Erythroblast (primary cell): Measurements from ENCODE around the gene LRP1.

Experiments
- DNase-seq, 2 experiments: peaks; one replicate each; lab custom pipeline; 2025; lab: John Stamatoyannopoulos, UW
- GATA1 ChIP-seq: IDR thresholded peaks from 2 replicates; pipeline ENCODE4 v1.6.1; 2011; ENCODE audit warnings: low read depth, mild to moderate bottlenecking, control low read depth, low read length, moderate library complexity
- POLR2A ChIP-seq: IDR thresholded peaks from 2 replicates; pipeline ENCODE4 v1.6.1; 2011; ENCODE audit warnings: mild to moderate bottlenecking, low read length

The LRP1 gene

DNA sequence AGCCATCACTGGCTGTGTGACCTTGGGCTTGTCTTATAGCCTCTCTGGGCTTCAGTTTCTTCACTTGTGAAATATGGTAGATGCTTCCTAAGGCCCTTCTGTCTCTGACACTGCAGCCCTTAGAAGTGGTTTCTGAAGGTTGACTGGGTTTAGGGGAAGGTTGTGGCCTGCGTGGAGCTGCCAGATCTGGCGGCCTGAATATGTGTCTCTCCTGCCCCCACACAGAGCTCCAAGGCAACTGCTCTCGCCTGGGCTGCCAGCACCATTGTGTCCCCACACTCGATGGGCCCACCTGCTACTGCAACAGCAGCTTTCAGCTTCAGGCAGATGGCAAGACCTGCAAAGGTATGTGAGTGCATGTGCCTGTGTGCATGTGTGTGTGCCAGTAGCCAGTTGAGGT, 15.2 kb downstream of the LRP1 start:
- no peak for DNase-seq
- no peak for TF ChIP-seq GATA1
- no peak for TF ChIP-seq POLR2A

DNA sequence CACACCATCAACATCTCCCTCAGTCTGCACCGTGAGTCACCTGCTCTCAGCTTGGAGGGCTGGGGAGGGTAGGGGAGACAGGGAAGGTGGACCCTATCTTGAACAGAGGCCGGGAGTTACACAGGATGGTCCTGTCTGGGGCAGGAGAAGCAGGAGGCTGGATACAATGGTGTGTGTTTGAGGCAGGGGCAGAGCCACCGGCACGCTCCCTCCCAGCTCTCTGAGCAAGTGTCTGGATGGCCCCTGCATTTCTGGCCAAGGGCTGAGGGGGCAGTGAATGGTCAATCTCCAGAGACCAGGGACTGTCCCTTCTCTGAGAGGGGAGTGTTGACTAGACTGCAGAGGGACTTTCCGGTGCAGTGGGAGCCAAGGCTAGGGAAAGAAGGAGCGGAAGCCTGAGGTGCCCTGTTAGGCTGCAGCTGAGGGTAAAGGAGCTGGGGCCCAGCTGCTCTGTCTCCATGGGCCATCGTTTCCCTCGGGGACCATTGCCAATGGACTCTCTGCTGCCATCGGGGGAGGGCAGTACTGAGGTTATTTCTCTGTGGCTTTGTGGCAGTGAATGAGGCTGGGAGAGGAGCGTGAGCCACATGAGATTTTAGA, 17.3 kb downstream of the LRP1 start:
- DNase-seq: no peak

GRCh38 chr12:57146092-57146491, 17.8 kb downstream of the LRP1 start:
- no peak for TF ChIP-seq GATA1
- TF ChIP-seq POLR2A: no peak
- no peak for DNase-seq

More for the DNA sequence above, 17.3 kb downstream of the LRP1 start:
- TF ChIP-seq GATA1 (no peak), POLR2A (no peak)

DNA sequence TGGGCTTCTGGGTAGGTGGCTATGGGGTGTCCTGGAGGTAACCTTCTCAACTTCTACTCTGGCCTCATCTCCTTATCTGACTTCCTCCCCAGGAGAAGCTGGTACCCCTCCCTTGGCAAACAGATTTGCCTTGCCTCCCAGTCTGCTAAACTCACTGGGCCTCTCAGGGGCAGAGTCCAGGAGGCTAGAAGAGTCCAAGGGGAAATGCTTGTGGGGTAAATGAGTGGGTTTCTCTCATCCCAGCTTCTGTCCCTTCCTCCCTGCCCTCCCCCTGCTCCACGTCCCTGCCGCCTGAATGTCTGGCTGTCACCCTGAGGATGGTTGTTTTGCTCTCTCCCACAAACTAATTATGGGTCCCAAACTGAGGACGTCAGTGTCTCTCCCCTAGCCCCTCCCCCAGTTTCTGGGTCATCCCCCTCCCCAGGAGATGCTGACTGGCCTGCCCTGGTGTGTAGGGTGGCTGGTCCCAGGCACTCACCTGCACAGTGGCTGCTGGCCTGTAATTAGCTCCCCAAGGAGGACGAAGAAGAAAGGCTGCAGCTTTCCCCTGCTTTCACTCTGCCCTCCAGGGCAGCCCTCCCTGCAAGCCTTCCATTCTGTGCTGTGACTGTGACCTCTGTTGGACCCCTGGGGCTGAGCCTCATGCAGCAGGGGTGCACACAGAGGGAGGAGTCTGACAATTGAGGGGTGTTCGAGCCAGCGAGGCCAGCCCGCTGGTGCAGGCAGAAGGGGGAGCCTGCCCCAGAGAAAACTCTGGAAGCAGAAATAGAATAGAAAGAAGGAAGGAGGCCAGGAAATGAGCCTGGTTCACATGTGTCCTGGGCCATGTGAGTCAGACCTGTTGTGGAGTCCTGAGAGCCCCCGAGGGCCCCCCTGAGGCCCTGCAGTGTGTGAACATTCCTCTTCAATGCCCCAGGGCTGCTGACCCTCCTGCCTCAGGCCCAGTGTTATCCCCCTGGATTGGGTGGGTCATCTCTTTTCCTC, 19.0 kb downstream of the LRP1 start, which contains the start of gene LRP1-AS:
LRP1-AS (minus strand) TSS at position 659 of the 984 bp plus-strand sequence.
- no peak for DNase-seq
- no peak for TF ChIP-seq GATA1
- TF ChIP-seq POLR2A: no peak

DNA sequence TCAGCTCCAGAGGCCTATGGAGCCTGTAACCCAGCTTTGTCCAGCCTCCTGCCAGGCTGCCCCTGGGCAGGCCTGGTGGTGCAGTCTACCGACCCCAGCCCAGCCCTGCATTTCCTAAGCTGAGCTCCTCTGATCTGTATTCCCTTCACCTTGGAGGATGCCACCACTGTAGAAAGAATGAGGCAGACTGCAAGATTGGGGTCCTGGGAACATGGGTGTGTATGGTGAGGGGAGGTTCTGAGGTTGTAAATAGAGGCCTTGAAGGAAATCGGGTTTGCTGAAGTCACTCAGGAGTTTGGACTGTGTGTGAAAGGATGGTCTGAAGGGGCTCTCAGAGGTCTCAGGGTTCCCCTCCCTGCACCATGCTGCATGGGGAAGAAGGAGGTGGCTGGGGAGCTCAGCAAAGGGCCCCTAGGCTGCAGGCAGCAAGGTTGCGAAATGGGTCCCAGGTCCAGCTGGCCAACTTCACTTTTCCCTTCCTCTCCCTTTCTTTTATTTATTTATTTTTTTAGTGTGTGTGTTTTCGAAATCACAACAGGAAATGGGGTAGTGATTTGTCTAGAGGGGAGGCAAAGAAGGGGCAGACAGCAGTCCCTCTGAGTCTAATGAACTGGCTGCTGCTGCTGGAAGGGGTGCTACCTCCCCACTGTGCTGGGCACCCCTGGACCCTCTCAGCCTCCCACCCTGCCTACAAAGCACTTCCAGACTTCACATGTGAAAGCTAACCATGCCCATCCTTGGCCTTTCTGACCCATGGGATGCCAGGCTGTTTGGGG, 20.4 kb downstream of the LRP1 start:
- DNase-seq: no peak

DNA sequence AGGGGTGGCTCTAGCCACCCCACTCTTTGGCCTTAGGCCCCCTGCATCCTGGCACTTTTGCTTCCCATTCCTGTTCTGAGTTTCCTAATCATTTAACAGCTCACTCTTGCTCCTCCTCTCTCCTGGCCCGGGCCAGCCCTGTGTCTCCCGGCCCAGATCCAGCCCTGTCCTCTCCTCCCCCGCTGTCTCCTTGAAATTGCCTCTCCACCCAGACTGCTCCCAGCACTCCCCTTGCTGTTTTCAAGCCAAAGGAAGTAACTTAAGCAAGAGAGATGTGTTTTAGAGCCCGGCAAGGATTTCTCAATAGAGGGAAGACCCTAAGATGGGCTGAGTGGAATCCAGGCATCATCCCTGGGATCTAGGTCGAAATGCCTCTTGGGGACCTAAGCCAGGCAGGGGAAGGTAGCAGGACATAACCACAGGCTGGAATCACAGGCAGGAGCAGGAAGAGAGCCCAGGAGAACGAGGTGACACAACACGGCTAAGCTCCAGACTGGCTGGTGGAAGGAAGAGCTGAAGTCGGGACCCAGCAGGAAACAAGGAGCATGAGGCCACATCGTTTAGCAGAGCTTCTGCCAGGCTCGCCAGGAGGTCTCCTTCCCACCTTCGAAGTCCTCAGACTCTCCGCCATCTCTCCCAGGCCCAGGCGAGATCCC, 21.1 kb downstream of the LRP1 start:
- no peak for TF ChIP-seq POLR2A
- TF ChIP-seq GATA1: no peak
- no peak for DNase-seq

More for the DNA sequence above, 20.4 kb downstream of the LRP1 start:
- TF ChIP-seq POLR2A (no peak), GATA1 (no peak)

GRCh38 chr12:57150400-57151000, 22.2 kb downstream of the LRP1 start:
- DNase-seq: no peak
- TF ChIP-seq POLR2A (no peak), GATA1 (no peak)

- TF ChIP-seq POLR2A: no peak
- TF ChIP-seq GATA1: no peak
- DNase-seq: no peak
Measured at GRCh38 chr12:57151741-57152630, 23.7 kb downstream of the LRP1 start.

- TF ChIP-seq GATA1 (no peak), POLR2A (no peak)
- no peak for DNase-seq
Measured at GRCh38 chr12:57152639-57153038, 24.4 kb downstream of the LRP1 start.

DNA sequence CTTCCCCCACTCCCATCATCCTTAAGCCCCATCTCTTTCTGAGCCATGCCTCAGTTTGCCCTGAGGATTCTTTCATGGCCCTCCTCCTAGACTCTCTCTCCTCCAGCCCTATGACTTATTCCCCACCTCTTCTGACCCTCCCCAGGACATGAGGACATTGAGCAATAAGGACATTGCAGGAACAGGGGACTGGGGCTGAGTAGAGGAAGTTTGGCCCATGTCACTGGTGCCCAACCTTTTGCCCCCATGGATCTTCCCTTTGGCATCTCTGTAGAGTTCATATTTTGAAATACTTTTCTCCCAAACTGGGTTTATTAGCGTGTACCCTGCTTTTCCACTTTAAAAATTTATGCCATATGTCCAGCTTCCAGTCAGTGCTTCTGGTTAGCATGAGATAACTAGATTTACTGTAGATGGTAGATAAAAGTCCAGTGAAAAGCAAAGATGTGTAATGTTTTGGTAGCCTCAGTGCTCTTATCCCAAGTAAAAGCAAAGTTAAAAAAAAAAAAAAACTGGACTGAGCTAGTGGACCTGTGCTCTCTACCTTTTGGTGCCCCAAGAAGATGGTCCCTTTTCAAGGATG, 25.2 kb downstream of the LRP1 start:
- DNase-seq: no peak
- TF ChIP-seq POLR2A (no peak), GATA1 (no peak)

DNA sequence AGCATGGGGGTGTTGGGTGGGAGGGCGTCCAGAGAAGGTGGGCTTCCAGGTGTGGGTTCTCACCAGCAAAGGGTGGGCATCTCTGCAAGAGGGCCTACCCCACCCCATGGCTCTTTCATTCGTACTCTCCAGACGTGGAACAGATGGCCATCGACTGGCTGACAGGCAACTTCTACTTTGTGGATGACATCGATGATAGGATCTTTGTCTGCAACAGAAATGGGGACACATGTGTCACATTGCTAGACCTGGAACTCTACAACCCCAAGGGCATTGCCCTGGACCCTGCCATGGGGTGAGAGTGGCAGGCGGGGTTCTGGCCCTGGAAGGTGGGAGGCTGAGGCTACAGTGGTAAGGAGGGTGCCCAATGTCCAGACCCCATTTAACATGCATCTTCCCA, 25.8 kb downstream of the LRP1 start:
- DNase-seq: no peak
- TF ChIP-seq GATA1 (no peak), POLR2A (no peak)
